ENCODE results near the gene SYT6. TPM values are rescaled to one million over a fixed set of nuclear protein-coding genes. Genes with fewer than 3 reads are reported as not detected.

The SYT6 gene
- total RNA-seq, 1 experiment from 2014 or later = not detected

- RAD21 ChIA-PET (ENCODE audit: low non-redundant PET in 1 of 2, low total read pairs in 2 of 2, uncharacterized antibody in 2 of 2, unreplicated experiment in 2 of 2) = no interaction called here
- DNase-seq (ENCODE audit: low read depth, low spot score) (no peak), ATAC-seq (no peak)
- TF ChIP-seq REST (IDR thresholded peaks at IDR 0.05; ENCODE audit: low read depth) (no peak), MAX (IDR thresholded peaks at IDR 0.05) (no peak), ZFX (IDR thresholded peaks at IDR 0.05) (no peak), ZNF274 (IDR thresholded peaks at IDR 0.05; ENCODE audit: low read depth, low read length) (no peak), FOSL1 (IDR thresholded peaks at IDR 0.05; ENCODE audit: low read depth) (no peak), EZH2phosphoT487 (IDR thresholded peaks at IDR 0.05; ENCODE audit: borderline replicate concordance) (no peak), CEBPB (IDR thresholded peaks at IDR 0.05; ENCODE audit: low read depth) (no peak), CTCF (IDR thresholded peaks at IDR 0.05 in 2 of 3, conservative IDR thresholded peaks at IDR 0.05 in 1 of 3; ENCODE audit: borderline replicate concordance in 1 of 3, insufficient read depth in 1 of 3, low read depth in 2 of 3, low read length in 2 of 3) (no peak), EZH2 (IDR thresholded peaks at IDR 0.05) (no peak), SIN3A (IDR thresholded peaks at IDR 0.05; ENCODE audit: low read depth) (no peak), ELF1 (IDR thresholded peaks at IDR 0.05; ENCODE audit: borderline replicate concordance, low read depth) (no peak), RAD21 (IDR thresholded peaks at IDR 0.05; ENCODE audit: low read depth) (no peak), ZBTB33 (IDR thresholded peaks at IDR 0.05; ENCODE audit: extremely low read depth, insufficient replicate concordance, low read length) (no peak), ATF3 (IDR thresholded peaks at IDR 0.05) (no peak), POLR2A (IDR thresholded peaks at IDR 0.05; ENCODE audit: borderline replicate concordance, extremely low read depth, insufficient read depth, insufficient read length) (no peak), JUND (IDR thresholded peaks at IDR 0.05) (no peak), SP1 (IDR thresholded peaks at IDR 0.05; ENCODE audit: low read depth) (no peak), POLR2AphosphoS5 (IDR thresholded peaks at IDR 0.05; ENCODE audit: low read depth, low read length) (no peak)
- Histone ChIP-seq H3K9ac (ENCODE audit: low read length) (no peak overlapping the region), H4K20me1 (ENCODE audit: insufficient read depth) (no peaks in the 10 kb centered on the region), H3K9me3 (ENCODE audit: control insufficient read depth in 1 of 2, insufficient read depth in 1 of 2, low read depth in 1 of 2, low read length in 2 of 2) (no peaks in the 10 kb centered on the region), H3K27ac (ENCODE audit: low read depth, low read length) (no peak overlapping the region), H3K4me3 (replicated peaks in 1 of 2; ENCODE audit: low read depth in 1 of 2, low read length in 2 of 2) (no peak overlapping the region), H3K27me3 (ENCODE audit: insufficient read depth, low read length) (peaks cover 29% of the 10 kb centered on the region), H3K4me2 (ENCODE audit: low read length) (no peak overlapping the region), H3K79me2 (ENCODE audit: insufficient read depth, low read length) (no peaks in the 10 kb centered on the region), H2AFZ (ENCODE audit: low read depth, low read length, poor library complexity, severe bottlenecking) (no peak overlapping the region), H3K4me1 (ENCODE audit: control insufficient read depth in 1 of 2, insufficient read depth in 2 of 2, low read length in 2 of 2) (no peaks in the 10 kb centered on the region), H3K9me2 (ENCODE audit: insufficient read depth) (no peaks in the 10 kb centered on the region), H3K36me3 (ENCODE audit: control insufficient read depth in 1 of 2, insufficient read depth in 2 of 2, low read length in 2 of 2) (no peaks in the 10 kb centered on the region)
- CTCF ChIA-PET = no interaction called here
- intact Hi-C loops (cut with micrococcal nuclease) = no loop called here
- BruUV-seq (replicated peaks) = no TSS peak
- POLR2A ChIA-PET = no interaction called here
Measured at GRCh38 chr1:114154146-114154962, 685 bp upstream of the SYT6 start.
